Measurements from ENCODE around the gene TTC39B.

Gene TTC39B

GRCh38 chr9:15140051-15140450 is 167.0 kb downstream of the TTC39B start:
- Mint-ChIP-seq H3K27me3 (ENCODE audit: low read depth) (peaks cover 11% of the 10 kb centered on the region), H3K36me3 (ENCODE audit: low read depth) (no peaks in the 10 kb centered on the region), H3K4me3 (no peak overlapping the region), H3K9me3 (no peaks in the 10 kb centered on the region), H3K27ac (no peak overlapping the region), H3K4me1 (ENCODE audit: low read depth) (peaks cover 9% of the 10 kb centered on the region)

- H3K4me1 Mint-ChIP-seq (ENCODE audit: low read depth) = peaks cover 10% of the 10 kb centered on the region
- no peak overlapping the region for H3K4me3 Mint-ChIP-seq
- H3K36me3 Mint-ChIP-seq (ENCODE audit: low read depth) = no peaks in the 10 kb centered on the region
- H3K27me3 Mint-ChIP-seq (ENCODE audit: low read depth) = peaks cover 5% of the 10 kb centered on the region
- no peak overlapping the region for H3K27ac Mint-ChIP-seq
- H3K9me3 Mint-ChIP-seq = no peaks in the 10 kb centered on the region
Measured at GRCh38 chr9:15139469-15139868, 167.5 kb downstream of the TTC39B start.

- Mint-ChIP-seq H3K27me3 (ENCODE audit: low read depth) (peaks cover 2% of the 10 kb centered on the region), H3K9me3 (no peaks in the 10 kb centered on the region), H3K4me1 (ENCODE audit: low read depth) (peaks cover 10% of the 10 kb centered on the region), H3K4me3 (no peak overlapping the region), H3K36me3 (ENCODE audit: low read depth) (no peaks in the 10 kb centered on the region), H3K27ac (no peak overlapping the region)
Measured at GRCh38 chr9:15138357-15138686, 168.7 kb downstream of the TTC39B start.

GRCh38 chr9:15137658-15138356 is 169.2 kb downstream of the TTC39B start:
- Mint-ChIP-seq H3K4me3 (no peak overlapping the region), H3K9me3 (no peaks in the 10 kb centered on the region), H3K36me3 (ENCODE audit: low read depth) (no peaks in the 10 kb centered on the region), H3K27me3 (ENCODE audit: low read depth) (peaks cover 5% of the 10 kb centered on the region), H3K4me1 (ENCODE audit: low read depth) (peaks cover 10% of the 10 kb centered on the region), H3K27ac (no peak overlapping the region)

GRCh38 chr9:15137089-15137488 is 169.9 kb downstream of the TTC39B start:
- H3K36me3 Mint-ChIP-seq (ENCODE audit: low read depth) = no peaks in the 10 kb centered on the region
- H3K27ac Mint-ChIP-seq = no peak overlapping the region
- H3K9me3 Mint-ChIP-seq = no peaks in the 10 kb centered on the region
- no peak overlapping the region for H3K4me3 Mint-ChIP-seq
- H3K4me1 Mint-ChIP-seq (ENCODE audit: low read depth) = peaks cover 6% of the 10 kb centered on the region
- peaks cover 5% of the 10 kb centered on the region for H3K27me3 Mint-ChIP-seq (ENCODE audit: low read depth)

- H3K9me3 Mint-ChIP-seq = no peaks in the 10 kb centered on the region
- peaks cover 4% of the 10 kb centered on the region for H3K4me1 Mint-ChIP-seq (ENCODE audit: low read depth)
- no peak overlapping the region for H3K27ac Mint-ChIP-seq
Measured at GRCh38 chr9:15136646-15137045, 170.4 kb downstream of the TTC39B start.

GRCh38 chr9:15135164-15135792 is 171.7 kb downstream of the TTC39B start:
- Mint-ChIP-seq H3K36me3 (ENCODE audit: low read depth) (no peaks in the 10 kb centered on the region), H3K27me3 (ENCODE audit: low read depth) (peaks cover 5% of the 10 kb centered on the region), H3K4me1 (ENCODE audit: low read depth) (peaks cover 4% of the 10 kb centered on the region), H3K9me3 (no peaks in the 10 kb centered on the region), H3K27ac (no peak overlapping the region), H3K4me3 (no peak overlapping the region)

More at GRCh38 chr9:15136646-15137045, 170.4 kb downstream of the TTC39B start:
- Mint-ChIP-seq H3K4me3 (no peak overlapping the region), H3K27me3 (ENCODE audit: low read depth) (peaks cover 5% of the 10 kb centered on the region), H3K36me3 (ENCODE audit: low read depth) (no peaks in the 10 kb centered on the region)

GRCh38 chr9:15133488-15133887 is 173.5 kb downstream of the TTC39B start:
- Mint-ChIP-seq H3K4me3 (no peak overlapping the region), H3K27ac (no peak overlapping the region), H3K4me1 (ENCODE audit: low read depth) (peaks cover 4% of the 10 kb centered on the region), H3K27me3 (ENCODE audit: low read depth) (peaks cover 9% of the 10 kb centered on the region), H3K9me3 (no peaks in the 10 kb centered on the region), H3K36me3 (ENCODE audit: low read depth) (no peaks in the 10 kb centered on the region)

GRCh38 chr9:15132091-15132490 is 174.9 kb downstream of the TTC39B start:
- no peaks in the 10 kb centered on the region for H3K9me3 Mint-ChIP-seq
- peaks cover 4% of the 10 kb centered on the region for H3K4me1 Mint-ChIP-seq (ENCODE audit: low read depth)
- no peak overlapping the region for H3K4me3 Mint-ChIP-seq
- H3K27me3 Mint-ChIP-seq (ENCODE audit: low read depth) = peaks cover 20% of the 10 kb centered on the region
- no peaks in the 10 kb centered on the region for H3K36me3 Mint-ChIP-seq (ENCODE audit: low read depth)
- no peak overlapping the region for H3K27ac Mint-ChIP-seq

- Mint-ChIP-seq H3K4me3 (no peak overlapping the region), H3K9me3 (no peaks in the 10 kb centered on the region), H3K4me1 (ENCODE audit: low read depth) (peaks cover 4% of the 10 kb centered on the region), H3K27me3 (ENCODE audit: low read depth) (peaks cover 30% of the 10 kb centered on the region), H3K27ac (no peak overlapping the region), H3K36me3 (ENCODE audit: low read depth) (no peaks in the 10 kb centered on the region)
Measured at GRCh38 chr9:15131094-15131493, 175.9 kb downstream of the TTC39B start.

GRCh38 chr9:15127831-15128230 is 179.2 kb downstream of the TTC39B start:
- H3K36me3 Mint-ChIP-seq (ENCODE audit: low read depth) = no peaks in the 10 kb centered on the region
- H3K9me3 Mint-ChIP-seq = no peaks in the 10 kb centered on the region
- no peak overlapping the region for H3K4me3 Mint-ChIP-seq
- H3K27me3 Mint-ChIP-seq (ENCODE audit: low read depth) = peaks cover 32% of the 10 kb centered on the region
- no peak overlapping the region for H3K27ac Mint-ChIP-seq
- no peaks in the 10 kb centered on the region for H3K4me1 Mint-ChIP-seq (ENCODE audit: low read depth)

- H3K36me3 Mint-ChIP-seq (ENCODE audit: low read depth) = no peaks in the 10 kb centered on the region
- H3K4me1 Mint-ChIP-seq (ENCODE audit: low read depth) = peaks cover 8% of the 10 kb centered on the region
- no peak overlapping the region for H3K4me3 Mint-ChIP-seq
- H3K9me3 Mint-ChIP-seq = no peaks in the 10 kb centered on the region
- H3K27me3 Mint-ChIP-seq (ENCODE audit: low read depth) = peaks cover 32% of the 10 kb centered on the region
- H3K27ac Mint-ChIP-seq = no peak overlapping the region
Measured at GRCh38 chr9:15121630-15122029, 185.4 kb downstream of the TTC39B start.

GRCh38 chr9:15116130-15116580 is 190.9 kb downstream of the TTC39B start:
- no peaks in the 10 kb centered on the region for H3K9me3 Mint-ChIP-seq
- no peak overlapping the region for H3K27ac Mint-ChIP-seq
- no peaks in the 10 kb centered on the region for H3K4me1 Mint-ChIP-seq (ENCODE audit: low read depth)
- no peak overlapping the region for H3K4me3 Mint-ChIP-seq
- peaks cover 16% of the 10 kb centered on the region for H3K27me3 Mint-ChIP-seq (ENCODE audit: low read depth)
- H3K36me3 Mint-ChIP-seq (ENCODE audit: low read depth) = no peaks in the 10 kb centered on the region

- H3K27me3 Mint-ChIP-seq (ENCODE audit: low read depth) = peaks cover 16% of the 10 kb centered on the region
- no peak overlapping the region for H3K27ac Mint-ChIP-seq
- H3K4me3 Mint-ChIP-seq = no peak overlapping the region
- H3K4me1 Mint-ChIP-seq (ENCODE audit: low read depth) = no peaks in the 10 kb centered on the region
- no peaks in the 10 kb centered on the region for H3K36me3 Mint-ChIP-seq (ENCODE audit: low read depth)
- H3K9me3 Mint-ChIP-seq = no peaks in the 10 kb centered on the region
Measured at GRCh38 chr9:15115702-15116101, 191.3 kb downstream of the TTC39B start.

- Mint-ChIP-seq H3K4me3 (no peak overlapping the region), H3K9me3 (no peaks in the 10 kb centered on the region), H3K36me3 (ENCODE audit: low read depth) (no peaks in the 10 kb centered on the region), H3K4me1 (ENCODE audit: low read depth) (no peaks in the 10 kb centered on the region), H3K27me3 (ENCODE audit: low read depth) (peaks cover 13% of the 10 kb centered on the region), H3K27ac (no peak overlapping the region)
Measured at GRCh38 chr9:15115041-15115440, 192.0 kb downstream of the TTC39B start.
